AG09309 (cell line): ENCODE measurements around the gene ST8SIA6.

Experiments used
- DNase-seq: peaks from one replicate; pipeline ENCODE4 v3.0.0-alpha.2; 2010; ENCODE audit warnings: low read depth
- H3K4me3 ChIP-seq: 2 replicates; pipeline ENCODE4 v1.5.1; 2011; ENCODE audit warnings: mild to moderate bottlenecking, low read depth, low read length, moderate library complexity; ENCODE audit not compliant: control insufficient read depth
- CTCF ChIP-seq: IDR thresholded peaks from 2 replicates; pipeline ENCODE4 v1.5.1; 2011; ENCODE audit warnings: mild to moderate bottlenecking, low read depth, low read length, inconsistent platforms; ENCODE audit not compliant: insufficient read depth, control insufficient read depth; ENCODE audit errors: missing control alignments

ST8SIA6 gene

DNA sequence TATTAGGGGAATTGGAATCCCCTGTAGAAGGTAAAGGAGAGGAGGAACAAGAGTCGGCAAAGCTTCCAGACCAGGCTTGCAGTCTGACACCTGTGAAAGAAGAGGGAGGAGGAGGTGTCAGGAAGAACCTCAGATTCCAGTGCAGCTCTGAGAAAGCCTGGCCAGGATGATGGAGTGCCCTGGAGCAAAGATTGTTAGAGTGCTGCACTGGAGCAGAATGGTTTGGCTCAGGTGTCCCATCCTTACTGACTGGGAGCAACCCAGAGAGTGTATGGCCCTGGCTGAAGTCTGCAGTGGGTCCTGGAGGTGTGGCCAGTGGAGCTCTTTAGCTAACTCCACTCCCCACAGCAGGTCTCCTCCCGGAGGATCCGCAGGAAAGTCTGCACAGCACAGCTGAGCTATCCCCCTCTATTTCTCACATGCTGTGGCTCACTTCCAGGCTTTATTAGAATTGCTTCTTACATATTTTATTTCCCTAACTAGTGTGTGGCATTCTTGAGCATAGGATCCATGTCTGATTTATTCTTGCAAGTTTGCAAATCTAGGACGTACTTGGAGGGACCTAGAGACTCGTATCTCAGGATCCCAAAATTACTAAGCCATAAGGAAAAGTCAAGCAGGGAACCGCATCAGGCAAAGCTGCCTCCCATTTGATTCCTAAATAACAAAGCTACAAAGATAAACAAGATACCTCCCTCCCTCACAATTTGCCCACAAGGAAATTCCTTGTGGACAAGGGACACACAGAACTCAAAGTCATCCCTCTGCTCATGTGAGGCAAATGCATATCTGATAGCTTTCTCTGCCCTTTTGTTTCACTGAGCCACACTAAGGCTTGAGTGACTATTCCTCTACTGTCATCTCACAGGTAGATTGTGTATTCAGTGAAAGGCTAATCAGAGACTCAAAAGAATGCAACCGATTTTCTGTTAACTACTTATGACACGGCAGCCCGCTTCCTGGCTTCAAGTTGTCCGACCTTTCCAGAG is 167.5 kb downstream of the ST8SIA6 start:
- no peak overlapping the region for H3K4me3 ChIP-seq
- no peak for DNase-seq
- no peak for TF ChIP-seq CTCF

- no peak for DNase-seq
- TF ChIP-seq CTCF: no peak
- no peak overlapping the region for H3K4me3 ChIP-seq
Observed at GRCh38 chr10:17282311-17282710, 172.1 kb downstream of the ST8SIA6 start.

- no peak for DNase-seq
- no peak for TF ChIP-seq CTCF
- H3K4me3 ChIP-seq: no peak overlapping the region
Observed at GRCh38 chr10:17278607-17279240, 175.7 kb downstream of the ST8SIA6 start.

- DNase-seq: no peak
- TF ChIP-seq CTCF: no peak
- no peak overlapping the region for H3K4me3 ChIP-seq
Observed at GRCh38 chr10:17276756-17277424, 177.5 kb downstream of the ST8SIA6 start.

DNA sequence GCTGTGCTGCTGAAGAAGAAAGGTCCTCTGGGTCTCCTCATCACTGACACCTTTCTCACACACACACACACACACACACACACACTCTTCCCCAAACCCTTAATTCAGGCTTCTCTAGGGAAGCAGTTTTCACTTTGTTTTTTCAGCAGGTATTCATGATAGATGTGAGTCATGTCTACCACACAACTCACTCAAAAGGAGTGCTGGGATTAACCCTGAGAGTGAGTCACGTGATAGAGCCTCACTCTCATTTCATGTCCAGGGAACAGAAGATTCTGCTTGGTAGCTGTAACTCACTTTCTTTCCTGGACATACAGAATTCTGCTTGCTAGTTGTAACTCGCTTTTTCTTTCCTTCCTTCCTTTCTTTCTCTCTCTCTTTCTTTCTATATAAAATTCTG is 181.0 kb downstream of the ST8SIA6 start:
- DNase-seq: peak; percentile 40
- no peak for TF ChIP-seq CTCF
- H3K4me3 ChIP-seq: no peak overlapping the region

GRCh38 chr10:17272648-17273047 is 181.7 kb downstream of the ST8SIA6 start:
- DNase-seq: no peak
- no peak for TF ChIP-seq CTCF
- no peak overlapping the region for H3K4me3 ChIP-seq
